KMS-11 (cell line): Measurements from ENCODE around the gene RSPH1.

Experiments
- H2AFZ ChIP-seq: fragments of 200-600 bp; sonication (generic); 2 replicates; pipeline ENCODE4 v1.6.1; 2016; ENCODE audit warnings: antibody characterized with exemption, mixed run types, low read depth
- H3K27ac ChIP-seq: fragments of 200-600 bp; sonication (generic); 2 replicates; pipeline ENCODE4 v1.6.1; 2016; ENCODE audit warnings: mild to moderate bottlenecking, mixed run types
- H3K27me3 ChIP-seq: fragments of 200-600 bp; sonication (generic); 2 replicates; pipeline ENCODE4 v1.6.1; 2017; ENCODE audit warnings: mild to moderate bottlenecking, low read depth, mixed run types, moderate library complexity; ENCODE audit not compliant: insufficient read depth
- H3K36me3 ChIP-seq: fragments of 200-600 bp; sonication (generic); 2 replicates; pipeline ENCODE4 v1.6.1; 2017; ENCODE audit warnings: mild to moderate bottlenecking, mixed run types; ENCODE audit not compliant: insufficient read depth
- H3K4me1 ChIP-seq: fragments of 200-600 bp; sonication (generic); 2 replicates; pipeline ENCODE4 v1.6.1; 2016; ENCODE audit warnings: mild to moderate bottlenecking, low read depth, mixed run types; ENCODE audit not compliant: poor library complexity, severe bottlenecking
- H3K4me2 ChIP-seq: fragments of 200-600 bp; sonication (generic); 2 replicates; pipeline ENCODE4 v1.7.0; 2016; ENCODE audit warnings: mild to moderate bottlenecking, mixed run types
- H3K4me3 ChIP-seq: fragments of 200-600 bp; sonication (generic); IDR thresholded peaks from 2 replicates; pipeline ENCODE4 v1.6.1; 2017; ENCODE audit warnings: low read depth, low read length, mixed read lengths; ENCODE audit not compliant: insufficient read depth
- H3K79me2 ChIP-seq: fragments of 200-600 bp; sonication (generic); 2 replicates; pipeline ENCODE4 v1.6.1; 2016; ENCODE audit warnings: low read depth, mixed run types; ENCODE audit not compliant: insufficient read depth
- H3K9ac ChIP-seq: fragments of 200-600 bp; sonication (generic); 2 replicates; pipeline ENCODE4 v1.6.1; 2016; ENCODE audit warnings: mild to moderate bottlenecking, mixed run types
- H4K20me1 ChIP-seq: fragments of 200-600 bp; sonication (generic); 2 replicates; pipeline ENCODE4 v1.6.1; 2016; ENCODE audit warnings: mild to moderate bottlenecking, mixed run types; ENCODE audit not compliant: insufficient read depth
- TF ChIP-seq, protein P1 (sequence below): fragments of 200-600 bp; sonication (generic); conservative IDR thresholded peaks from 2 replicates; pipeline ENCODE4 v1.6.1; 2017; ENCODE audit warnings: low read depth, mild to moderate bottlenecking, antibody characterized with exemption, low read length, moderate library complexity, mixed read lengths

Gene RSPH1

DNA sequence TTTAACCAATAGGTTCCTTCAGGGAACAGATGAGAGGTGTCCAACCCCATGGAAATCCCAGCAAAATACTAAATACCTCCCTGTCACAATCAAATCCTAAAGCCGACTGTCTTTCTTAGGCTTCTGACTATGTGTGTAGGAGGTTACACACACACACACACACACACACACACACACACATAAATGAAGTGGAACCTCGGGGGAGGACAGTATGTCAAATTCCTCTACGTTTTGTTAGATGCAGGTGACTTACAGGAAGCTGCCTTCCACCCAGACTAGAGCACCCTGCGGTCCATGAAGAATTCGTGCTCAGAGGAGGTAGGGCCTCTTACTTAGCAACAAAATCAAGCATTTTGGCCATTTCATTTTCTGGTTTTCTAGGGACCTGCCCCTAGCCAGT is 16.4 kb downstream of the RSPH1 start:
- H3K79me2 ChIP-seq = no peaks in the 10 kb centered on the region
- H3K36me3 ChIP-seq = no peaks in the 10 kb centered on the region
- H4K20me1 ChIP-seq = no peaks in the 10 kb centered on the region
- H3K4me1 ChIP-seq = no peaks in the 10 kb centered on the region
- no peaks in the 10 kb centered on the region for H3K27me3 ChIP-seq
- H3K9ac ChIP-seq = no peak overlapping the region
- no peak overlapping the region for H3K27ac ChIP-seq
- TF ChIP-seq, protein P1, sequence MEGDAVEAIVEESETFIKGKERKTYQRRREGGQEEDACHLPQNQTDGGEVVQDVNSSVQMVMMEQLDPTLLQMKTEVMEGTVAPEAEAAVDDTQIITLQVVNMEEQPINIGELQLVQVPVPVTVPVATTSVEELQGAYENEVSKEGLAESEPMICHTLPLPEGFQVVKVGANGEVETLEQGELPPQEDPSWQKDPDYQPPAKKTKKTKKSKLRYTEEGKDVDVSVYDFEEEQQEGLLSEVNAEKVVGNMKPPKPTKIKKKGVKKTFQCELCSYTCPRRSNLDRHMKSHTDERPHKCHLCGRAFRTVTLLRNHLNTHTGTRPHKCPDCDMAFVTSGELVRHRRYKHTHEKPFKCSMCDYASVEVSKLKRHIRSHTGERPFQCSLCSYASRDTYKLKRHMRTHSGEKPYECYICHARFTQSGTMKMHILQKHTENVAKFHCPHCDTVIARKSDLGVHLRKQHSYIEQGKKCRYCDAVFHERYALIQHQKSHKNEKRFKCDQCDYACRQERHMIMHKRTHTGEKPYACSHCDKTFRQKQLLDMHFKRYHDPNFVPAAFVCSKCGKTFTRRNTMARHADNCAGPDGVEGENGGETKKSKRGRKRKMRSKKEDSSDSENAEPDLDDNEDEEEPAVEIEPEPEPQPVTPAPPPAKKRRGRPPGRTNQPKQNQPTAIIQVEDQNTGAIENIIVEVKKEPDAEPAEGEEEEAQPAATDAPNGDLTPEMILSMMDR = no peak
- H2AFZ ChIP-seq = no peak overlapping the region
- no peak overlapping the region for H3K4me2 ChIP-seq
- H3K4me3 ChIP-seq = no peak overlapping the region

DNA sequence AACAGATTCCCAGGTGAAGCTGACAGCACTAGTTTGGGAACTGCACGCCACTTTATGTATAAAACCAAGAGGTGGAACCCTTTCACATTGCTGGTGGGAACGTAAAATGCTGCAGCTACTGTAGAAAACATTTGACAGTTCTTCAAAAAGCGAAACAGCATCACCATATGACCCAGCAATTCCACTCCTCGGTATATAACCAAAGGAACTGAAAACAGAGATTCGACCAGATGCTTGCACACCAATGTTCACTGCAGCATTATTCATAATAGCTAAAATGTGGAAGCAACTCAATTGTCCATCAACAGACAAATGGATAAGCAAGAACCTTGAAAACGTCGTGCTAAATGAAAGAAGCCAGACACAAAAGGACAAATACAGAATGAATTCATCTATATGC is 17.5 kb downstream of the RSPH1 start:
- Histone ChIP-seq H3K27ac (no peak overlapping the region), H3K4me2 (no peak overlapping the region), H3K9ac (no peak overlapping the region), H3K36me3 (no peaks in the 10 kb centered on the region), H3K27me3 (no peaks in the 10 kb centered on the region), H2AFZ (no peak overlapping the region), H3K79me2 (no peaks in the 10 kb centered on the region), H3K4me3 (no peak overlapping the region), H3K4me1 (no peaks in the 10 kb centered on the region), H4K20me1 (no peaks in the 10 kb centered on the region)
- TF ChIP-seq, protein P1 = no peak

DNA sequence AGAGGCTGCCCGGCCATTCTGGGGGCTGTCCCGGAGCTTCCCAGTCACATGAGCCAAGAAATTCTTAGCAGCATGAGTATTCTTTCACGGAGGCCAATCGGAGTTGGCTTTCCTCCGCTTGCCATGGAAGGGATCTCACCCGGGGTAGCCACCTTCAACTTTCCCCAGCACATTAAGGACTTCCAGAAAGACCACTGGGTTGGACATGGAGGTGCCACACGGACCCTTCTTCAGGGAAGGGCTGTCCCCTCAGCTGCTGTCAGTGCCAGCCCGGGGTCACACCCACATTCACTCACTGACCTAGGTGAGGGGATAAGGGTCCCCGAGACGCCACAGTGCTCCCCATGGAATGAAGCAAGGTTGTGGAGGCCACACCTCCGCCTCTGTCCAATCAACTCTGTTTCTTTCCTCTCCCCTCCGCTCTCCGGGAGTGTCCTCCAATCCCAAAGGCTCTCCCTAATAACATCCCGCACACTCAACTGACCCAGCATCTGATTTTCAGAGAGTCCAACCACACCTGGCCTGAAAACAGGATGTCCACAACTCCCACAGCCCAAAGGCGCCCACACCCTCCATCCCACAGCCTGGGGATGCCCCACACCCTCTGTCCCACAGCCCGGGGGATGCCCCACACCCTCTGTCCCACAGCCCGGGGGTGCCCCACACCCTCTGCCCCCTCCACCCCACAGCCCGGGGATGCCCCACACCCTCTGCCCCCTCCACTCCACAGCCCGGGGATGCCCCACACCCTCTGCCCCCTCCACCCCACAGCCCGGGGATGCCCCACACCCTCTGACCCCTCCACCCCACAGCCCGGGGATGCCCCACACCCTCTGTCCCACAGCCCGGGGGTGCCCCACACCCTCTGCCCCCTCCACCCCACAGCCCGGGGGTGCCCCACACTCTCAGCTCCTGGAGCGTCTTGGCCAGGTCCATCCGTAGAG is 19.4 kb downstream of the RSPH1 start:
- H3K4me1 ChIP-seq = no peaks in the 10 kb centered on the region
- H3K36me3 ChIP-seq = no peaks in the 10 kb centered on the region
- H3K27ac ChIP-seq = no peak overlapping the region
- H3K4me2 ChIP-seq = no peak overlapping the region
- H2AFZ ChIP-seq = no peak overlapping the region
- no peaks in the 10 kb centered on the region for H4K20me1 ChIP-seq
- TF ChIP-seq, protein P1 = no peak
- no peak overlapping the region for H3K4me3 ChIP-seq
- H3K79me2 ChIP-seq = no peaks in the 10 kb centered on the region
- no peak overlapping the region for H3K9ac ChIP-seq
- no peaks in the 10 kb centered on the region for H3K27me3 ChIP-seq

DNA sequence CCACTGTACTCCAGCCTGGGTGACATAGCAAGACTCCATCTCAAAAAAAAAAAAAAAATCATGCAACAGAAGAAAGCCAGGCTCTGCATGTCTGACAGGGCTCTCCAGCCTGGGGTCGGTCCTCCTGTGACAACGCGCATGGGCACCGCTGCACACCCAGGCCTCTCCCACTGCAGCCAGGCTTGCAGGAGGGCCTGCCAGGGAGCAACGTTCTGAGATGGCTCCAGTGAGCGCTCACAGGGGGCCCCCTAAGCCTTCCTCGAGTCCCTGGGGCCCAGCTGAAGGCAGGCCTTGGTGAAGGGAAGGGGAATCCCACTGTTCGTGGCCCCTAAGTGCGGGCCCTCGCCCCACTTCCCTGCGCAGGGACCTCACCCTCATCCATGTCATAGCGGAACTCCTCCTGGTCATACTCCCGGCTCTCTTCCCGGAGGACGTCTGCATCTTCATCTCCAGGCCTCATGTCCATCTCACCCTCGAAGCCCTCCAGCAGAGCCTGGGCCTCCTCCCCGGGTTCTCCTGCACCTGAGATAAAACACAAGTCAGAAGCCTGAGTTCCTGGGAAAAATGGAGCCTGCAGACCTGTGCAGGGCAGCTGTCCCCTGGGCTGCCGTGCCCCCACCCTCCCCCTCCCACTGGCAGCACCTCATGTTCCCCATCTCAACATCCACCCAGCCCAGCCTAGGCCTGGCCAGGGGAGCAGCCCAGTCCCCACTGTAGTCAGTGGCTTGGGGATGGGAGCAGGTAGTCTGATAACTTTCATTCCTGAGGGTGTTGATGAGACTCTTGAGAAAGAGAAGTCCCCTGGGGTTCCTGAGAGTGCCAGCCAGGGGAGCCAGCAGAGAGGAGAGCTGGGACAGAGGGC is 20.3 kb downstream of the RSPH1 start:
- TF ChIP-seq, protein P1 = no peak
- no peak overlapping the region for H3K4me2 ChIP-seq
- no peaks in the 10 kb centered on the region for H3K27me3 ChIP-seq
- no peaks in the 10 kb centered on the region for H4K20me1 ChIP-seq
- H3K36me3 ChIP-seq = no peaks in the 10 kb centered on the region
- H3K9ac ChIP-seq = no peak overlapping the region
- H2AFZ ChIP-seq = no peak overlapping the region
- H3K4me1 ChIP-seq = no peaks in the 10 kb centered on the region
- no peak overlapping the region for H3K27ac ChIP-seq
- H3K4me3 ChIP-seq = no peak overlapping the region
- H3K79me2 ChIP-seq = no peaks in the 10 kb centered on the region
